HG03095 (cell line): ENCODE data around the gene CHODL.

Experiments
- ATAC-seq: cut with Tn5 transposase; IDR thresholded peaks from one replicate; pipeline ENCODE4 v1.9.1; 2021; ENCODE audit warnings: moderate library complexity; ENCODE audit not compliant: unreplicated experiment

CHODL gene

GRCh38 chr21:18285379-18285778 lies 40.7 kb downstream of the CHODL start:
- ATAC-seq = no peak

GRCh38 chr21:18289876-18290275 lies 45.2 kb downstream of the CHODL start:
- ATAC-seq = no peak

DNA sequence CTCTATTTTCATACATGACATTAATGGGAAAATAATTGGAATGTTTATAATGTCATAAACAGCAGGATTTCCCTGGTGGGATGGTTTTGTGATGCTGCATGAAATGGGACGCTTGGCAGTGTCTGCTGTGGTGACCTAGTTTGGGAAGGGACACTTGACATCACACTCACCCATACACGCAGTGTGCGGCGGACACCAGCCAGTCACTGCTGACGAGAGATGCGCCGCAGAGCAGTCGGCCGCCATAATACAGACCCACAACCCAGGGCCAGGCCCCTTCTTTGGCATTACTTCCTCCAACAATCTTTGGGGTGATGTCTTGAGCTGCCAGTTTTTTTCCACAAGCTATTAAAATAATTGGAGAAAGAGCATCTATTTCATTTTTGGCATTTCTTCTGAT lies 49.5 kb downstream of the CHODL start:
- ATAC-seq = no peak

GRCh38 chr21:18298228-18298627 lies 53.6 kb downstream of the CHODL start:
- no peak for ATAC-seq
